Measurements from ENCODE around the gene LENG1.

Gene LENG1

GRCh38 chr19:54137699-54138488 lies 21.6 kb downstream of the LENG1 start, which contains the start of gene CNOT3:
TSS of gene CNOT3 (plus strand) at chr19:54137762. CDS start at chr19:54142979, 5,217 bp downstream.
- DNase-seq: no peak

- DNase-seq: peak; percentile 100
Measured at GRCh38 chr19:54136864-54137698, 22.4 kb downstream of the LENG1 start.

- DNase-seq: no peak
Measured at GRCh38 chr19:54136086-54136863, 23.2 kb downstream of the LENG1 start.

- DNase-seq: no peak
Measured at GRCh38 chr19:54133957-54134590, 25.4 kb downstream of the LENG1 start.

- peak; percentile 34 for DNase-seq
Measured at GRCh38 chr19:54133312-54133956, 26.1 kb downstream of the LENG1 start.

GRCh38 chr19:54129617-54129996 lies 29.9 kb downstream of the LENG1 start:
- no peak for DNase-seq

- DNase-seq: no peak
Measured at GRCh38 chr19:54128796-54129616, 30.5 kb downstream of the LENG1 start.

GRCh38 chr19:54128441-54128725 lies 31.1 kb downstream of the LENG1 start:
- DNase-seq: no peak

GRCh38 chr19:54127688-54128440 lies 31.7 kb downstream of the LENG1 start:
- DNase-seq: no peak

GRCh38 chr19:54125713-54126112 lies 33.8 kb downstream of the LENG1 start:
- no peak for DNase-seq

GRCh38 chr19:54124393-54124792 lies 35.1 kb downstream of the LENG1 start:
- DNase-seq: no peak

GRCh38 chr19:54123682-54124081 lies 35.8 kb downstream of the LENG1 start:
- DNase-seq: no peak

GRCh38 chr19:54121259-54121658 lies 38.3 kb downstream of the LENG1 start:
- DNase-seq: no peak

GRCh38 chr19:54115109-54116063 lies 44.1 kb downstream of the LENG1 start, which contains the start of the genes PRPF31 and TFPT:
TSS of gene PRPF31 (plus strand) at chr19:54115754. CDS start at chr19:54118279, 2,525 bp downstream.
TSS of gene TFPT (minus strand) at chr19:54115657. CDS start at chr19:54115269, 388 bp downstream.
- peak; percentile 98 for DNase-seq

GRCh38 chr19:54114340-54115108 lies 45.0 kb downstream of the LENG1 start:
- DNase-seq: peak; percentile 52

GRCh38 chr19:54109651-54110050 lies 49.9 kb downstream of the LENG1 start:
- no peak for DNase-seq

GRCh38 chr19:54108496-54108895 lies 51.0 kb downstream of the LENG1 start:
- no peak for DNase-seq

- DNase-seq: no peak
Measured at GRCh38 chr19:54107876-54108490, 51.5 kb downstream of the LENG1 start.
